Testis (tissue), 2 donors: ENCODE results near the gene DHX34.

Experiments used
- CTCF ChIP-seq, 3 experiments: fragments of 450-650 bp in 2 of 3; fragments of 200-600 bp in 1 of 3; sonication (generic) in 1 of 3; IDR thresholded peaks; one replicate each; pipeline ENCODE4 v1.5.1; 2016 to 2019; ENCODE audit warnings: antibody characterized with exemption in 3 of 3, mild to moderate bottlenecking in 2 of 3, moderate library complexity in 1 of 3
- POLR2A ChIP-seq: fragments of 450-650 bp; IDR thresholded peaks from one replicate; pipeline ENCODE4 v1.6.1; 2017; ENCODE audit warnings: antibody characterized with exemption, mild to moderate bottlenecking, moderate library complexity

- no peak for TF ChIP-seq CTCF (IDR thresholded peaks at IDR 0.05)
- TF ChIP-seq POLR2A: no peak
Observed at GRCh38 chr19:47316513-47316912, 32.6 kb upstream of the DHX34 start.
